Ovary (tissue), 3 donors: ENCODE data around the gene F12.

Experiments used
- CTCF ChIP-seq, 3 donors: fragments of 450-650 bp in 2 of 3; fragments of 200-600 bp in 1 of 3; IDR thresholded peaks; one replicate each; pipeline versions ENCODE4 v1.5.1 to v1.8.0; 2016 to 2022; ENCODE audit warnings: antibody characterized with exemption in 3 of 3, mild to moderate bottlenecking in 1 of 3
- POLR2A ChIP-seq: fragments of 450-650 bp; IDR thresholded peaks from one replicate; pipeline ENCODE4 v1.6.1; 2017; ENCODE audit warnings: antibody characterized with exemption, mild to moderate bottlenecking, moderate library complexity
- donor health status: DM: no; HTN: no; CAD: no.

DNA sequence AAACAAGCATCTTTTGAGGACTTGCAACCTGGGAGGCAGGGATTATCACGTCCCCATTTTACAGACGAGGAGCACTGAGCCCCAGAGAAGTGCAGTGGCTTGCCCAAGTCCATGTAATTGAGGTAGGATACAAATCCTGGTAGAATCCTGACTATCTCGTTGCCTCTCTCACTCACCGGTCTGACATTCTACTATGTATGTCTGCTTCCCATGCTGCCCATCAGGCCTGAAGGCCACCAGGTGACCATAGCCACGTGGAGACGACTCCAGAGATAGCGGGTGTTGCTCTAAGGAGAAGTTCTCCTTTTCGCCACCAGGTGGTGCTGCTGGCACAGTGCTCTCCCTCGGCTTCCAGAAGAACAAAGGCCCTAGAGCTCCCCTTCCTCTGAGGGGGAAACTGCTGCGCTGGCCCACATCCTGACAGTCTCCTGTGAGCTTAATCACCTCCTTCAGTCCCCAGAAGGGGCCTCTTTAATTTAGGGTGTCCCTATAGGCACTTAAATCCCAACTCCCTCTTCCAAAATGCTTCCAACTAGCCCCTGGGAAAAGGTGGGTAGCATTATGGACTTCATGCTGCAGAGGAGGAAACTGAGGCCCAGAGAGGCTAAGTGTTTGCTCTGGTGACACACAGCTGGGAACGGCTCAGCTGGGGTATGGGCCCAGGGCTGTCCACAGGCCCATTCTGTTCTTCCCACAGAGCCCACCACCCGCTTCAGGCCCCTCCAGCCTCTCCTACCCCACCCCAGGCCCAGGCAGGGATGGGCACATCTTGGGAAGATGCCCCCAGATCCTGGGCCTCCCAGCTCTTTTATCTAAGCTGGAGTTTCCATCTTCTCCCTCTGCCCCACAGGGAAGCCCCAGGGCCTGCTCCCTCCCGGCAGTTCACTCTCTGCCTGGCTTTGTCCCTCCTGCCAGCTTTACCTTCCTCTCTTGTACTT lies 18.7 kb downstream of the F12 start:
- TF ChIP-seq CTCF (IDR thresholded peaks at IDR 0.05) (peak; percentile 93 to 97 (median 95)), POLR2A (no peak)
